Transverse colon (tissue), 4 donors: Measurements from ENCODE around the gene C9orf40. TPM values are rescaled to one million over a fixed set of nuclear protein-coding genes. Genes with fewer than 3 reads are reported as not detected.

Experiments
- DNase-seq: peaks from one replicate; pipeline ENCODE4 v3.0.0-alpha.2; 2019
- H3K27ac ChIP-seq, 4 donors: fragments of 200-600 bp; sonication (generic); 2 replicates each; pipeline ENCODE4 v1.5.1; 2016 to 2018; ENCODE audit warnings: inconsistent platforms in 4 of 4
- H3K27me3 ChIP-seq: fragments of 200-600 bp; sonication (generic); 2 replicates; pipeline ENCODE4 v1.5.1; 2017; ENCODE audit warnings: inconsistent platforms
- H3K36me3 ChIP-seq, 4 donors: fragments of 200-600 bp; sonication (generic); 2 replicates each; pipeline ENCODE4 v1.5.1; 2017 to 2019; ENCODE audit warnings: inconsistent platforms in 4 of 4
- H3K4me1 ChIP-seq, 4 donors: fragments of 200-600 bp; sonication (generic); 2 replicates each; pipeline ENCODE4 v1.5.1; 2017 to 2020; ENCODE audit warnings: inconsistent platforms in 4 of 4
- H3K4me3 ChIP-seq, 4 donors: fragments of 200-600 bp; sonication (generic); 1 replicate in 1 of 4; 2 replicates in 3 of 4; pipeline versions ENCODE4 v1.5.1 to v1.6.1; 2017 to 2019; ENCODE audit warnings: inconsistent platforms in 4 of 4
- H3K9me3 ChIP-seq, 2 donors: fragments of 200-600 bp; sonication (generic); 2 replicates each; pipeline ENCODE4 v1.5.1; 2017 to 2019; ENCODE audit warnings: inconsistent platforms in 2 of 2
- EP300 ChIP-seq: sonication (generic); formaldehyde crosslinking; IDR thresholded peaks from one replicate; pipeline ENCODE4 v1.6.1; 2017; ENCODE audit warnings: antibody characterized with exemption, low read depth
- POLR2A ChIP-seq: fragments of 450-650 bp; IDR thresholded peaks from one replicate; pipeline ENCODE4 v1.6.1; 2016; ENCODE audit warnings: antibody characterized with exemption, mild to moderate bottlenecking, moderate library complexity
- POLR2AphosphoS5 ChIP-seq, 3 donors: sonication (generic); formaldehyde crosslinking; IDR thresholded peaks; one replicate each; pipeline ENCODE4 v1.6.1; 2016; ENCODE audit warnings: antibody characterized with exemption in 3 of 3
- WGBS, 2 donors: methylation state at CpG; one replicate each; pipeline ENCODE4 v1.1.5; 2018; ENCODE audit warnings: low coverage in 1 of 2; 5-methylcytosine and 5-hydroxymethylcytosine counted together
- in situ Hi-C, 4 donors: fragments of 200-750 bp; cut with MboI; loops; one replicate each; pipeline versions ENCODE4 v1.15.0 to v1.15.1; 2017; ENCODE audit warnings: low sequenced_read_pairs in 3 of 4, low pct_ligation_motif_present in 1 of 4, low pct_unique_long_range_greater_than_20kb in 1 of 4
- intact Hi-C: fragments of 100-400 bp; cut with DNase I; formaldehyde crosslinking; loops from one replicate; pipeline ENCODE4 v1.15.1; 2023; ENCODE audit warnings: low total_unique reads
- total RNA-seq, 4 donors: library from RNA; depleted of rRNA; stranded (reverse); fragments of >200 nt; gene quantifications; one replicate each; pipeline ENCODE4 v1.1.0, GENCODE V29; 2016
- TF ChIP-seq, protein P1 (sequence below), 5 experiments: fragments of 200-600 bp in 3 of 5; fragments of 450-650 bp in 2 of 5; sonication (generic) in 3 of 5; IDR thresholded peaks; 1 replicate in 2 of 5; 2 replicates in 3 of 5; pipeline ENCODE4 v1.5.1; 2016 to 2017; ENCODE audit warnings: antibody characterized with exemption in 5 of 5, inconsistent platforms in 3 of 5, mild to moderate bottlenecking in 2 of 5, moderate library complexity in 1 of 5

C9orf40 gene
- total RNA-seq, 4 donors from 2014 or later, result 4.2 to 12.3 (median 10.6) TPM; not detected in 1

GRCh38 chr9:74960561-74960960, 7.8 kb upstream of the C9orf40 start:
- in situ Hi-C loops, result no loop called here
- H3K4me1 ChIP-seq, result peaks cover 0 to 7% (median 2%) of the 10 kb centered on the region in 4 donors
- no peaks in the 10 kb centered on the region for H3K27me3 ChIP-seq
- H3K9me3 ChIP-seq, result peaks cover 0 to 3% of the 10 kb centered on the region in 2 donors
- H3K36me3 ChIP-seq, result no peaks in the 10 kb centered on the region
- 68 to 89% methylated on average over 2 of the region's 2 CpGs for WGBS, 2 donors
- H3K27ac ChIP-seq, result no peak overlapping the region
- DNase-seq, result no peak
- intact Hi-C loops, result no loop called here
- H3K4me3 ChIP-seq, result no peak overlapping the region
- TF ChIP-seq, protein P1, sequence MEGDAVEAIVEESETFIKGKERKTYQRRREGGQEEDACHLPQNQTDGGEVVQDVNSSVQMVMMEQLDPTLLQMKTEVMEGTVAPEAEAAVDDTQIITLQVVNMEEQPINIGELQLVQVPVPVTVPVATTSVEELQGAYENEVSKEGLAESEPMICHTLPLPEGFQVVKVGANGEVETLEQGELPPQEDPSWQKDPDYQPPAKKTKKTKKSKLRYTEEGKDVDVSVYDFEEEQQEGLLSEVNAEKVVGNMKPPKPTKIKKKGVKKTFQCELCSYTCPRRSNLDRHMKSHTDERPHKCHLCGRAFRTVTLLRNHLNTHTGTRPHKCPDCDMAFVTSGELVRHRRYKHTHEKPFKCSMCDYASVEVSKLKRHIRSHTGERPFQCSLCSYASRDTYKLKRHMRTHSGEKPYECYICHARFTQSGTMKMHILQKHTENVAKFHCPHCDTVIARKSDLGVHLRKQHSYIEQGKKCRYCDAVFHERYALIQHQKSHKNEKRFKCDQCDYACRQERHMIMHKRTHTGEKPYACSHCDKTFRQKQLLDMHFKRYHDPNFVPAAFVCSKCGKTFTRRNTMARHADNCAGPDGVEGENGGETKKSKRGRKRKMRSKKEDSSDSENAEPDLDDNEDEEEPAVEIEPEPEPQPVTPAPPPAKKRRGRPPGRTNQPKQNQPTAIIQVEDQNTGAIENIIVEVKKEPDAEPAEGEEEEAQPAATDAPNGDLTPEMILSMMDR (IDR thresholded peaks at IDR 0.05), result no peak
- no peak for TF ChIP-seq POLR2AphosphoS5 (IDR thresholded peaks at IDR 0.05)
- no peak for TF ChIP-seq POLR2A
- no peak for TF ChIP-seq EP300

DNA sequence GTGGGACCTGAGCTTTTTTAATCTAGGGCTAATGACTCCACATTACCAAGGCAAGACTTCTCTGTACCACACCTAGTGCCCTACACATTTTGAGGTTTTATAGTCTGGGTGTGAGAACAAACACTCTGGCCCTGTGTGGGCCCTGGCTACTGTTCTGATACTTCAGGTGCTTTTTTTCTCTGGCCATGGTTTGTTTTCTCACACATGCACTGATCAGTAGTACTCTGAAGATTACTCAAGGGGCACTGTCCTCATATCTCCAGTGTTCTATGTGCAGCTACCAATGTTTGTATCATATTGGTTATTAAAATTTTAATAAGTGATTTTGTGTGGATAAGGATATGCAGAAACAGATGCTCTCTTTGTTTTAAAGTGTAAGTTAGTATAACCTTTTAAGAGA, 5.9 kb upstream of the C9orf40 start:
- TF ChIP-seq POLR2A (no peak), EP300 (no peak), POLR2AphosphoS5 (IDR thresholded peaks at IDR 0.05) (no peak)
- TF ChIP-seq, protein P1 (IDR thresholded peaks at IDR 0.05), result no peak
- no peak for DNase-seq
- H3K27me3 ChIP-seq, result no peaks in the 10 kb centered on the region
- H3K36me3 ChIP-seq, result no peaks in the 10 kb centered on the region
- peaks cover 0 to 3% of the 10 kb centered on the region in 2 donors for H3K9me3 ChIP-seq
- in situ Hi-C loops, result no loop called here
- intact Hi-C loops, result no loop called here
- H3K4me1 ChIP-seq, result peaks cover 0 to 11% (median 2%) of the 10 kb centered on the region in 4 donors
- no peak overlapping the region for H3K4me3 ChIP-seq
- no peak overlapping the region for H3K27ac ChIP-seq

DNA sequence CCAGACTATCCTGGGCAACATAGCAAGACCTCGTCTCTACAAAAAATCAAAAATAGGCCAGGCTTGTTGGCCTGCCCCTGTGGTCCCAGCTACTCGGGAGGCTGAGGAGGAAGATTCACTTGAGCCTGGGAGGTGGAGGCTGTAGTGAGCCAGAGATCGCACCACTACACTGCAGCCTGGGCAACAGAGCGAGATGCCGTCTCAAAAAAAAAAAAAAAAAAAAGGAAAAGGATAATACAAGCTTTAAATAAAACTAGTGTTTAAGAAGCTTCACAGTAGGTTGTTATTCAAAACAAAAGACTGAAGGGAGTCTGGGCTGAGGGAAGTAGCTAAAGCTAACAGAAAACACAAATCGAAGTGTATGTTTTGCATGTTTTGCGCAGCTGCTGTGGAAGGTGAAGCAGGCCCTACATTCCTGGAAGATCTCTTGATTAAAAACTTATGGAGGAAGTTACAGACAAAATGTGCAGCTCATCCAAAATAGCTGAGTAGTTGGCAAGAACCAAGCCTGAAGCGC, 581 bp upstream of the C9orf40 start:
- WGBS, 2 donors, result 47 to 84% methylated on average over 3 to 8 of the region's 8 CpGs
- in situ Hi-C loops, result no loop called here

DNA sequence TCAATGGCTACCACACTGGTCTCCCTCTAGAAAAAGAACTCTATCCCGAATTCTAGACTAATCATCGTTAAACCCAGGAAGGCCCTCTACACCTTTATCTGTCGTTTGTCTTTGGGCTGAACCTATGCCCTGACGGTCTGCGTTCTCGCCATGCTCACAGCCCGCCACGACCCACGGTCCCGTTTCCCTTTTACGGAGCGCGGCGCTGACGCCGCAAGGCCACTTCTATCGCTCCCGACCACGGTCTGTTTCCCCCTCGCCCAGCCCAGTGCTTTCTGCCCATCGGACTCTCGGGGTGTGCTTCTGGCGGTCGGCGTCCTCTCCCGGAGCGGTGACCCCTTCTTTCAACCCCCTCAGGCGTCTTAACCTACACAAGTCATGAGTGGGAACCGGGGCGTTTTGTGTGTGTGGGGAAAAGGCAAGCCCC, 974 bp downstream of the C9orf40 start:
- in situ Hi-C loops (no loop called here), intact Hi-C loops (loop anchor here (5.0 kb wide), 1 partner anchor 136 kb away; the partner anchor contains the start of genes NMRK1 and OSTF1)
- 0% methylated on average over 3 to 28 of the region's 30 CpGs for WGBS, 2 donors
- TF ChIP-seq EP300, result no peak
- no peak for TF ChIP-seq POLR2A
- TF ChIP-seq, protein P1 (IDR thresholded peaks at IDR 0.05), result no peak
- no peak for TF ChIP-seq POLR2AphosphoS5 (IDR thresholded peaks at IDR 0.05)
- Histone ChIP-seq H3K9me3 (no peaks in the 10 kb centered on the region), H3K4me1 (peaks cover 0 to 16% (median 3%) of the 10 kb centered on the region in 4 donors), H3K4me3 (peak overlapping the region; percentile 85 to 98 (median 94)), H3K27me3 (no peaks in the 10 kb centered on the region), H3K36me3 (no peaks in the 10 kb centered on the region), H3K27ac (peak overlapping the region; percentile 96 to 99 (median 98))
- DNase-seq, result peak; percentile 55

More for the DNA sequence above, 581 bp upstream of the C9orf40 start:
- TF ChIP-seq POLR2A (no peak), POLR2AphosphoS5 (IDR thresholded peaks at IDR 0.05) (no peak), EP300 (no peak)
- TF ChIP-seq, protein P1 (IDR thresholded peaks at IDR 0.05), result no peak
- Histone ChIP-seq H3K36me3 (no peaks in the 10 kb centered on the region), H3K27me3 (no peaks in the 10 kb centered on the region), H3K4me3 (peak overlapping the region in 3 of 4 donors; percentile 91 to 98 (median 97)), H3K27ac (peak overlapping the region; percentile 96 to 99 (median 98)), H3K9me3 (no peaks in the 10 kb centered on the region), H3K4me1 (peaks cover 0 to 16% (median 3%) of the 10 kb centered on the region in 4 donors)
- DNase-seq, result no peak
- intact Hi-C loops, result loop anchor here (5.0 kb wide), 1 partner anchor 134 kb away; the partner anchor contains the start of genes NMRK1 and OSTF1
